ENCODE data around the gene PTCHD1. TPM values are rescaled to one million over a fixed set of nuclear protein-coding genes. Genes with fewer than 3 reads are reported as not detected.

PTCHD1 gene
- polyA plus RNA-seq, 3 donors, result under 0.01 to 0.03 TPM; not detected in 1

GRCh38 chrX:23387550-23388184, 53.0 kb downstream of the PTCHD1 start:
- no peak overlapping the region for H3K27ac ChIP-seq (ENCODE audit: low read depth, low read length)
- WGBS, 3 donors, result 67 to 85% (median 79%) methylated on average over 6 of the region's 6 CpGs

- no peak overlapping the region for H3K27ac ChIP-seq (ENCODE audit: low read depth, low read length)
- WGBS, 3 donors, result 76 to 91% (median 91%) methylated on average over 8 of the region's 8 CpGs
These were observed 54.6 kb downstream of the PTCHD1 start for GRCh38 chrX:23389196-23389792.

- no peak overlapping the region for H3K27ac ChIP-seq (ENCODE audit: low read depth, low read length)
- WGBS, 3 donors, result 82 to 89% (median 84%) methylated on average over 11 of the region's 11 CpGs
These were observed 56.3 kb downstream of the PTCHD1 start for GRCh38 chrX:23390979-23391378.

GRCh38 chrX:23392195-23392594, 57.5 kb downstream of the PTCHD1 start:
- WGBS, 3 donors, result 89 to 97% (median 95%) methylated on average over 5 of the region's 5 CpGs
- H3K27ac ChIP-seq (ENCODE audit: low read depth, low read length), result no peak overlapping the region

GRCh38 chrX:23394421-23394820, 59.8 kb downstream of the PTCHD1 start:
- 100% methylated on average over 1 of the region's 1 CpG for WGBS, 3 donors
- no peak overlapping the region for H3K27ac ChIP-seq (ENCODE audit: low read depth, low read length)

- 65 to 85% (median 76%) methylated on average over 5 of the region's 5 CpGs for WGBS, 3 donors
These were observed 61.6 kb downstream of the PTCHD1 start for GRCh38 chrX:23396263-23396662.

GRCh38 chrX:23398570-23398969, 63.9 kb downstream of the PTCHD1 start:
- 73 to 88% (median 83%) methylated on average over 8 of the region's 8 CpGs for WGBS, 3 donors
- no peak overlapping the region for H3K27ac ChIP-seq (ENCODE audit: low read depth, low read length)

More at GRCh38 chrX:23396263-23396662, 61.6 kb downstream of the PTCHD1 start:
- H3K27ac ChIP-seq (ENCODE audit: low read depth, low read length), result no peak overlapping the region

- 44 to 63% (median 47%) methylated on average over 6 of the region's 6 CpGs for WGBS, 3 donors
- H3K27ac ChIP-seq (ENCODE audit: low read depth, low read length), result no peak overlapping the region
These were observed 69.2 kb downstream of the PTCHD1 start for GRCh38 chrX:23403849-23404248.

- no peak overlapping the region for H3K27ac ChIP-seq (ENCODE audit: low read depth, low read length)
- 62 to 74% (median 65%) methylated on average over 1 of the region's 1 CpG for WGBS, 3 donors
These were observed 88.3 kb downstream of the PTCHD1 start for GRCh38 chrX:23422912-23423311.

- no peak overlapping the region for H3K27ac ChIP-seq (ENCODE audit: low read depth, low read length)
- WGBS, 3 donors, result 40 to 61% (median 41%) methylated on average over 3 of the region's 3 CpGs
These were observed 99.8 kb downstream of the PTCHD1 start for GRCh38 chrX:23434356-23434884.

GRCh38 chrX:23435108-23435507, 100.5 kb downstream of the PTCHD1 start:
- WGBS, 3 donors, result 43 to 91% (median 43%) methylated on average over 1 of the region's 1 CpG

GRCh38 chrX:23435575-23435974, 100.9 kb downstream of the PTCHD1 start:
- WGBS, 3 donors, result 76 to 85% (median 84%) methylated on average over 2 of the region's 2 CpGs
- H3K27ac ChIP-seq (ENCODE audit: low read depth, low read length), result no peak overlapping the region

More at GRCh38 chrX:23435108-23435507, 100.5 kb downstream of the PTCHD1 start:
- H3K27ac ChIP-seq (ENCODE audit: low read depth, low read length), result no peak overlapping the region

- 50 to 78% (median 70%) methylated on average over 1 of the region's 1 CpG for whole genome bisulfite sequencing, 3 donors
These were observed 102.2 kb downstream of the PTCHD1 start for GRCh38 chrX:23436875-23437274.

GRCh38 chrX:23451266-23451665, 116.6 kb downstream of the PTCHD1 start:
- H3K27ac ChIP-seq (ENCODE audit: low read depth, low read length), result no peak overlapping the region
- 40 to 67% (median 63%) methylated on average over 3 of the region's 3 CpGs for WGBS, 3 donors

More at GRCh38 chrX:23436875-23437274, 102.2 kb downstream of the PTCHD1 start:
- no peak overlapping the region for H3K27ac ChIP-seq (ENCODE audit: low read depth, low read length)

Data from adipose tissue (tissue), 3 donors.